IMR-90 (cell line): ENCODE data around the gene EPS15. TPM values are rescaled to one million over a fixed set of nuclear protein-coding genes. Genes with fewer than 3 reads are reported as not detected.

ENCODE experiments used
- ATAC-seq: fragments of 200-7000 bp; cut with Tn5 transposase; 2 replicates; pipeline ENCODE4 v1.9.1; 2020; ENCODE audit warnings: low read depth, mild to moderate bottlenecking, moderate library complexity
- BruUV-seq: library from RNA; stranded (reverse); fragments of 400-500 nt; replicated peaks from 2 replicates; lab custom pipeline; 2021; lab: Mats Ljungman, UMichigan
- CTCF ChIA-PET: fragments of 300-600 bp; formaldehyde crosslinking; extraction: SDS; loops from one replicate; lab custom pipeline; 2021; ENCODE audit warnings: antibody characterized with exemption; lab: Yijun Ruan, JAX
- POLR2A ChIA-PET: fragments of 300-600 bp; sonication (Branson Sonifier 250); formaldehyde crosslinking; loops from one replicate; lab custom pipeline; 2022; ENCODE audit warnings: antibody characterized with exemption; ENCODE audit not compliant: unreplicated experiment; lab: Charles Lee
- DNase-seq: peaks from one replicate; pipeline ENCODE4 v3.0.0; 2013
- H2AFZ ChIP-seq: replicated peaks from 2 replicates; pipeline ENCODE3; 2013; ENCODE audit warnings: low read length, mild to moderate bottlenecking; ENCODE audit not compliant: poor library complexity
- H2AK5ac ChIP-seq: 2 replicates; pipeline ENCODE4 v1.6.1; 2013; ENCODE audit warnings: low read depth, low read length, inconsistent platforms
- H2AK9ac ChIP-seq: replicated peaks from 2 replicates; pipeline ENCODE3; 2013; ENCODE audit warnings: mild to moderate bottlenecking, low read depth, low read length, moderate library complexity; ENCODE audit not compliant: poor library complexity
- H2BK120ac ChIP-seq: 2 replicates; pipeline ENCODE4 v1.6.1; 2013; ENCODE audit warnings: low read depth, low read length, inconsistent platforms
- H2BK15ac ChIP-seq: 3 replicates; pipeline ENCODE4 v1.6.1; 2013; ENCODE audit warnings: low read depth, low read length, inconsistent platforms
- H2BK20ac ChIP-seq: 2 replicates; pipeline ENCODE4 v1.6.1; 2013; ENCODE audit warnings: low read depth, mild to moderate bottlenecking, inconsistent platforms, low read length, moderate library complexity
- H2BK5ac ChIP-seq: 2 replicates; pipeline ENCODE4 v1.6.1; 2013; ENCODE audit warnings: mild to moderate bottlenecking, low read depth, low read length, inconsistent platforms; ENCODE audit not compliant: poor library complexity, severe bottlenecking
- H3K14ac ChIP-seq: replicated peaks from 2 replicates; pipeline ENCODE4 v1.6.1; 2013; ENCODE audit warnings: low read depth, low read length, inconsistent platforms
- H3K18ac ChIP-seq: 2 replicates; pipeline ENCODE4 v1.6.1; 2013; ENCODE audit warnings: low read depth, low read length, control low read depth
- H3K23ac ChIP-seq: 2 replicates; pipeline ENCODE4 v1.6.1; 2013; ENCODE audit warnings: low read depth, low read length, inconsistent platforms
- H3K27ac ChIP-seq: 2 replicates; pipeline ENCODE4 v1.5.1; 2013; ENCODE audit warnings: mild to moderate bottlenecking, control low read depth, low read length; ENCODE audit not compliant: insufficient read depth
- H3K27me3 ChIP-seq: 2 replicates; pipeline ENCODE4 v1.6.1; 2013; ENCODE audit warnings: low read length; ENCODE audit not compliant: control insufficient read depth, insufficient read depth
- H3K36me3 ChIP-seq: 2 replicates; pipeline ENCODE4 v1.6.1; 2013; ENCODE audit warnings: low read length, mixed read lengths; ENCODE audit not compliant: control insufficient read depth, insufficient read depth
- H3K4ac ChIP-seq: 2 replicates; pipeline ENCODE4 v1.6.1; 2013; ENCODE audit warnings: low read depth, low read length, inconsistent platforms
- H3K4me1 ChIP-seq: 2 replicates; pipeline ENCODE4 v1.6.1; 2013; ENCODE audit warnings: low read length, mixed read lengths; ENCODE audit not compliant: control insufficient read depth, insufficient read depth
- H3K4me2 ChIP-seq: 2 replicates; pipeline ENCODE4 v1.6.1; 2013; ENCODE audit warnings: low read depth, mild to moderate bottlenecking, control low read depth, low read length, moderate library complexity
- H3K4me3 ChIP-seq: 2 replicates; pipeline ENCODE4 v1.5.1; 2013; ENCODE audit warnings: low read depth, mild to moderate bottlenecking, control low read depth, low read length, moderate library complexity; ENCODE audit not compliant: insufficient read depth
- H3K56ac ChIP-seq: 2 replicates; pipeline ENCODE4 v1.6.1; 2013; ENCODE audit warnings: low read length, inconsistent platforms; ENCODE audit not compliant: insufficient read depth; ENCODE audit errors: extremely low read depth
- H3K79me1 ChIP-seq, 2 experiments: 2 replicates each; pipeline ENCODE4 v1.6.1; 2013; ENCODE audit warnings: low read length in 2 of 2, inconsistent platforms in 1 of 2, low read depth in 1 of 2
- H3K9ac ChIP-seq: 2 replicates; pipeline ENCODE4 v1.6.1; 2013; ENCODE audit warnings: low read depth, low read length, control low read depth
- H3K9me1 ChIP-seq: 2 replicates; pipeline ENCODE4 v1.6.1; 2013; ENCODE audit warnings: low read length, inconsistent platforms; ENCODE audit not compliant: insufficient read depth
- H3K9me3 ChIP-seq: 2 replicates; pipeline ENCODE4 v1.6.1; 2013; ENCODE audit warnings: low read length; ENCODE audit not compliant: control insufficient read depth, insufficient read depth
- H4K20me1 ChIP-seq: 2 replicates; pipeline ENCODE4 v1.6.1; 2013; ENCODE audit warnings: low read length, inconsistent platforms; ENCODE audit not compliant: insufficient read depth
- H4K5ac ChIP-seq: 2 replicates; pipeline ENCODE4 v1.6.1; 2013; ENCODE audit warnings: mild to moderate bottlenecking, low read depth, low read length, control low read depth
- H4K8ac ChIP-seq, 2 experiments: 2 replicates each; pipeline ENCODE4 v1.6.1; 2013; ENCODE audit warnings: low read depth in 2 of 2, low read length in 2 of 2, control low read depth in 1 of 2, inconsistent platforms in 1 of 2
- H4K91ac ChIP-seq: 2 replicates; pipeline ENCODE4 v1.6.1; 2013; ENCODE audit warnings: low read depth, low read length, inconsistent platforms; ENCODE audit not compliant: insufficient read depth
- CEBPB ChIP-seq: IDR thresholded peaks from 2 replicates; pipeline ENCODE4 v1.6.1; 2012; ENCODE audit warnings: low read depth, low read length, improper control_type of control experiment
- CHD1 ChIP-seq: IDR thresholded peaks from 2 replicates; pipeline ENCODE4 v1.6.1; 2012; ENCODE audit warnings: low read depth, low read length, improper control_type of control experiment
- ELK1 ChIP-seq: fragments of 150-350 bp; IDR thresholded peaks from 2 replicates; pipeline ENCODE4 v1.6.1; 2016; ENCODE audit warnings: low read depth, mild to moderate bottlenecking, low read length, moderate library complexity, borderline replicate concordance
- FOS ChIP-seq: fragments of 150-350 bp; IDR thresholded peaks from 2 replicates; pipeline ENCODE4 v1.6.1; 2016; ENCODE audit warnings: low read depth, low read length
- MAZ ChIP-seq: IDR thresholded peaks from 2 replicates; pipeline ENCODE4 v1.6.1; 2012; ENCODE audit warnings: low read depth, mild to moderate bottlenecking, low read length, improper control_type of control experiment, moderate library complexity, borderline replicate concordance
- MXI1 ChIP-seq: IDR thresholded peaks from 2 replicates; pipeline ENCODE4 v1.6.1; 2012; ENCODE audit warnings: low read depth, mild to moderate bottlenecking, low read length, moderate library complexity, borderline replicate concordance
- NFE2L2 ChIP-seq: fragments of 150-350 bp; IDR thresholded peaks from 2 replicates; pipeline ENCODE4 v1.6.1; 2016; ENCODE audit warnings: low read depth, mild to moderate bottlenecking, low read length
- POLR2A ChIP-seq: IDR thresholded peaks from 2 replicates; pipeline ENCODE4 v1.6.1; 2012; ENCODE audit warnings: mild to moderate bottlenecking, low read depth, low read length
- RCOR1 ChIP-seq: IDR thresholded peaks from 2 replicates; pipeline ENCODE4 v1.6.1; 2012; ENCODE audit warnings: mild to moderate bottlenecking, low read length, improper control_type of control experiment; ENCODE audit not compliant: insufficient replicate concordance
- WGBS, 2 experiments: methylation state at CpG; one replicate each; pipeline versions ENCODE4 v1.1.5 to v1.1.7; 2013; ENCODE audit warnings: missing lambda C conversion rate in 2 of 2; ENCODE audit not compliant: insufficient read length in 1 of 2; ENCODE audit errors: extremely low coverage in 2 of 2; 5-methylcytosine and 5-hydroxymethylcytosine counted together
- dilution Hi-C: fragments of 300-500 bp; cut with HindIII; formaldehyde crosslinking; loops from one replicate; pipeline ENCODE4 v1.14.3; 2018; ENCODE audit warnings: low sequenced_read_pairs; ENCODE audit not compliant: unreplicated experiment
- in situ Hi-C: fragments of 300-500 bp; cut with MboI; formaldehyde crosslinking; loops from 3 replicates; pipeline ENCODE4 v1.14.3; 2019; ENCODE audit warnings: low sequenced_read_pairs, inconsistent platforms, mixed read lengths
- intact Hi-C: fragments of 100-400 bp; cut with micrococcal nuclease; formaldehyde crosslinking; loops from 2 replicates; pipeline ENCODE4 v1.10.0; 2022
- polyA plus RNA-seq, 3 experiments: library from polyadenylated mRNA; depleted of rRNA; stranded (reverse); fragments of >200 nt; gene quantifications; 2 replicates each; pipeline ENCODE4 v1.2.3, GENCODE V29; 2012; ENCODE audit warnings: low replicate concordance in 1 of 3
- total RNA-seq: library from RNA; depleted of rRNA; stranded (reverse); fragments of >200 nt; gene quantifications from 2 replicates; pipeline ENCODE4 v1.2.3, GENCODE V29; 2012

EPS15 gene
- total and polyA plus RNA-seq, 2 of the 4 experiments (the other 2 are of a cell fraction), result 17.6 to 38.0 TPM

GRCh38 chr1:51369171-51369570 lies 149.9 kb downstream of the EPS15 start:
- H3K23ac ChIP-seq, result no peak overlapping the region
- H3K9ac ChIP-seq, result no peak overlapping the region
- H4K5ac ChIP-seq, result no peak overlapping the region
- H3K14ac ChIP-seq, result no peak overlapping the region
- peaks cover 12% of the 10 kb centered on the region for H3K36me3 ChIP-seq
- ChIA-PET POLR2A (no interaction called here), CTCF (interaction anchor here (0.6 kb wide), 1 partner anchor 254 kb away, joined by 5 read pairs; no protein-coding TSS in a partner anchor)
- TF ChIP-seq ELK1 (no peak), CEBPB (no peak), MAZ (no peak), RCOR1 (no peak), MXI1 (no peak), CHD1 (no peak), FOS (no peak), POLR2A (no peak), NFE2L2 (no peak)
- H3K18ac ChIP-seq, result no peak overlapping the region
- no peak overlapping the region for H3K4me3 ChIP-seq
- DNase-seq, result no peak
- no peak overlapping the region for H2AK5ac ChIP-seq
- H4K8ac ChIP-seq, result no peak overlapping the region
- H2BK15ac ChIP-seq, result no peak overlapping the region
- no peak overlapping the region for H4K91ac ChIP-seq
- intact Hi-C loops (loop anchor here (5.0 kb wide), 1 partner anchor 33 kb away; no protein-coding TSS in a partner anchor), dilution Hi-C loops (no loop called here), in situ Hi-C loops (no loop called here)
- no peaks in the 10 kb centered on the region for H3K27me3 ChIP-seq
- no peak overlapping the region for H2BK5ac ChIP-seq
- no peak for ATAC-seq
- no peaks in the 10 kb centered on the region for H3K4me1 ChIP-seq
- no peaks in the 10 kb centered on the region for H3K9me3 ChIP-seq
- H3K79me1 ChIP-seq, result no peaks in the 10 kb centered on the region; a peak in 1 of 4 replicates
- no peak overlapping the region for H3K4me2 ChIP-seq
- H4K20me1 ChIP-seq, result no peaks in the 10 kb centered on the region
- H2AK9ac ChIP-seq, result no peak overlapping the region
- H3K56ac ChIP-seq, result no peak overlapping the region
- BruUV-seq, result no TSS peak
- H2AFZ ChIP-seq, result no peak overlapping the region
- WGBS, 2 experiments, result no CpG with 5 or more reads among the region's 4 CpGs
- H3K4ac ChIP-seq, result no peak overlapping the region
- no peak overlapping the region for H2BK120ac ChIP-seq
- H3K9me1 ChIP-seq, result peaks cover 3% of the 10 kb centered on the region; the same call in 1 of the 2 replicates
- no peak overlapping the region for H2BK20ac ChIP-seq
- H3K27ac ChIP-seq, result no peak overlapping the region
